Activated effector memory CD4-positive, alpha-beta T cell treated with Interleukin-2 at 50 U/mL for 16 hours (primary cell): ENCODE results near the gene NABP1.

Source experiments
- DNase-seq: peaks from one replicate; pipeline ENCODE4 v3.0.0-alpha.2; 2020

Gene NABP1

GRCh38 chr2:191713837-191714236, 35.9 kb downstream of the NABP1 start:
- no peak for DNase-seq

GRCh38 chr2:191714925-191715324, 37.0 kb downstream of the NABP1 start:
- DNase-seq = no peak

- no peak for DNase-seq
Measured at GRCh38 chr2:191715471-191715870, 37.5 kb downstream of the NABP1 start.

GRCh38 chr2:191719261-191719660, 41.3 kb downstream of the NABP1 start:
- no peak for DNase-seq

- no peak for DNase-seq
Measured at GRCh38 chr2:191719938-191720337, 42.0 kb downstream of the NABP1 start.

- DNase-seq = no peak
Measured at GRCh38 chr2:191721331-191721730, 43.4 kb downstream of the NABP1 start.

GRCh38 chr2:191724015-191724414, 46.1 kb downstream of the NABP1 start:
- DNase-seq = no peak

GRCh38 chr2:191728750-191729624, 51.1 kb downstream of the NABP1 start:
- no peak for DNase-seq

- no peak for DNase-seq
Measured at GRCh38 chr2:191730263-191730662, 52.3 kb downstream of the NABP1 start.
